ACHN (cell line): ENCODE measurements around the gene PLPPR5.

Experiments
- DNase-seq: peaks from one replicate; pipeline ENCODE4 v3.0.0-alpha.2; 2015
- in situ Hi-C: cut with HindIII; loops from 2 replicates; pipeline ENCODE4 v1.10.0; 2017; ENCODE audit warnings: low sequenced_read_pairs, low pct_ligation_motif_present, low pct_unique_long_range_greater_than_20kb

PLPPR5 gene

DNA sequence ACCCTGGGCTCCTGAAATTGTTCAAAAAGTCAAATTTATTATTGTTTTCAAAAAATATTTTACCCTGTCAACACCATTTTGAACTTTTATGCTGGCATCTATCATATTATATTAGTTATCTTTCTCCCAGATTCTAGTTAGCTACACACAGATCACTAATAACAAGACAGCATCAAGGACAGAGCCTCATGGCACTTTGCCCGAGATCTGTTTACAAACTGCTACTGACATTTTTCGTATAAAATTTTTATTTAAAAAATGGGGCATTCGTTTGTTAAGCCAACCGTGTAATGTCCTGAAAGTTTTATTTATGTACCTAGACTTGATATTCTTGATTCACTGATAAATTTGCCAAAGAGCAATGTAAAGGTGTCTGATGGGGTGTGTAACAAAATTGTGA, 78.1 kb downstream of the PLPPR5 start:
- no peak for DNase-seq
- in situ Hi-C loops, result no loop called here

DNA sequence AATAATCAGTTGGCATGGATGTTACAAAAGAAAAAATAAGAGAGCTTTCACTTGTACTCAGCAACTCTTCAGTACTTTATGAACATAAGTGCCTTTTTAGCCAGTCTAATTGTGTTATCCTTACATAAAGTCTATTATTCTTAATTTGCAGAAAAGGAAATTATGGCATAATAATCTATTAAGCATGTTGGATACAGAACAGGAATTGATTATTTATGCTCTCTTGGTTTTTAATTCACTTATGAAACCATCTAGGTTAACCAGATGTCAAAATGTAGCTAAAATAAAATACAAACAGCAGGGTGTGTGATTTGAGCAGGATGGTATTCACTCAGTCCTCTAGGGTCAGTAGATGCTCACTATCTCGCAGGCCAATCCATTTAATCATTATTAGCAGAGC, 79.7 kb downstream of the PLPPR5 start:
- no peak for DNase-seq
- in situ Hi-C loops, result no loop called here

DNA sequence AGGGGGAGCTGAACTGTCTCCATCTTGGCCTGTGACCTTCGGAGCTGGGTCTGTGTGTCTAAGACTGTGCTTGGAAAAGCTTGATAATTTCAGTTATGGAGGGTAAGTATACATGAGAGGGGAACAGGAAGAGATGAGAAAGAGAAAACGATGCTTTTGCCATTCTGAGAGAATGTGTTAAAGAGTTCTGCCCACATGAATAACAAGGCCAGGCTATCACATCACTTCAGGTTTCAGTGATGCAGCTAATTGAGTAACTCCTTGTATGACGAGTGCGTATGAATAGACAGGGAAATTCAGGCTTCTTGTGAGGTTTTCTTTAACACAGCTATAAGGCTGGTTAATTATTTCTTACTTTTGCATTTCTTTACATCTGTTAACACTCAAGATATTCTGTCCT, 81.0 kb downstream of the PLPPR5 start:
- no peak for DNase-seq
- in situ Hi-C loops, result no loop called here

DNA sequence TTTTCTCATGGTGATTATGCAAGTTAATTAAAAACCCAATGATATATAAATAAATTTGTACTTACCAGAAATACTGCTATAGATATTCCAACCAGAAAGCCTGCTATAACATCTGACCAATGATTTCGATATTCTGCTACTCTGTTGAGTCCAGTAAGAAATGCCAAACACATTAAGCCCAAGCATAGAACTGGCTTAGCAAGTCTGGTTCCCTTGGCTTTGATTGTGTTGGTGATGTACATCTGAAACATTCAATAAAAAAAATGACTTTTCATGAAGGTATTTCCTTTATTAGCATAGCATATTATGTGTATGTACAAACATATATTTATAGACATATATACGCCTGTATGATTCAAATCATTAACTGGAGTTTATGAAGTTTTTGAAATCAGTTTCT, 82.8 kb downstream of the PLPPR5 start:
- in situ Hi-C loops, result no loop called here
- DNase-seq, result no peak

DNA sequence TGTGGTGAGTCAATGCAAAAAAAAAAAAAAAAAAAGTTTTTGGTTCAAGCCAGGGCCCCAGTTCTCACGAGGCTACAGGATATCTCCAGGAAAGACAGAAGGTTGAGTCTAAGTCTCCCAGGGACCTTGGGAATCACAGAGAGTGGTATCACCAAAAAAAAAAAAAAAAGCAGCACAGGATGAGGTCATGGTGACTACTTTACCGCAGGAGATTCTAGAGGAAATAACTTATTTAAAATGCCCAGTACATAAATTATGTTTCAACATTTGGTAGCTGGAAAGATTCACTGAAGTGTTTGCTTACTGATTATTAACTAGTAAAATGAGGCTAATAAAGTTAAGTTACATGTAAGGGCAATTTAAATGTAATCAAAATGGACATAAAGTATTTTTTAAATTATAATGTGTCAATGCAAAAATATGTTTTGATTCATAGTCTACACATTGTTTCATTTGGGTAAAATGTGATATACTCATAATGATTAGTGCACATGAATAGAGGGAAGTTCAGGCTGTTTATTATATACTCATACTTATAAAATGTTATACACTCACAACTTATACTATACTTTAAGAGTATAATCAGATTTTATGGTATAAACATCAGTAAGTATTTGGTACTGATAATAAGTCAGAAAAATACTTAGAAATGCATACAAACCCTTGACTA, 84.1 kb downstream of the PLPPR5 start:
- in situ Hi-C loops, result no loop called here
- peak; percentile 14 for DNase-seq

DNA sequence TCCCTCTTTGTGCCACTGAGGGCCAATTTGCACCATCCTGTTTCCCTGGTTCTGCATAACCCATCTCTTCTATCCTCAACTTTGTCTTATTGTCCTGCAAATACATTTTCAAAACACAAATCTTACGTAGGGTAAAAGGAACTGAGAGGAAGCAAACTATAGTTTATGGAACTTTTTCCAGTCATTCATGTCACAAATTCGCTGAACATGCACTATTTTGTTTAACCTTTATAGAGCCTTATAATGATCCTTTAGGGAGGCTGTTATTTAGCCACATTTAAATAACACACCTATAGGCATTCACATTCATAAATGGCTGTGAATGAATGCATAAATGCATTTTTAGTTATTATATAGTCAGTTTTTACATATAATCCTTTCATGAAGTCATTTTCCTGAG, 85.0 kb downstream of the PLPPR5 start:
- in situ Hi-C loops, result no loop called here
- no peak for DNase-seq

DNA sequence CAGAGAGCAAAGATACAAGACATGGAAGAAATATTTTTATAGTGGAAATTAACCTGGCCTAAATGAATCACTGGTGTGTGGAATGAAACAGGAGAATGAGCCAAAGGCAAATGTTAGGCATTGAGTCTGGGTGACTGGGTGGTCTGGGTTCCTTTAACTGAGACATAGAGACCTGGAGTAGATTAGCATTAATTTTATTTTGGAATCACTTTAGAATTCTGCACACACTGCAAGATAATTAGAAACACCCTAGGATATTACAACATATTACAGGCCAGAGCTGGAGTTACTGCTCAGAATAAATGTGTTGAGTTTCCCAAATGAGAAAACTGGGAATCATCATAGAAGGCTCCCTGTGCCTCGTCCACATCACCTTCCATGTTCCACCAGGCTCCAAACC, 85.5 kb downstream of the PLPPR5 start:
- in situ Hi-C loops, result no loop called here
- no peak for DNase-seq

DNA sequence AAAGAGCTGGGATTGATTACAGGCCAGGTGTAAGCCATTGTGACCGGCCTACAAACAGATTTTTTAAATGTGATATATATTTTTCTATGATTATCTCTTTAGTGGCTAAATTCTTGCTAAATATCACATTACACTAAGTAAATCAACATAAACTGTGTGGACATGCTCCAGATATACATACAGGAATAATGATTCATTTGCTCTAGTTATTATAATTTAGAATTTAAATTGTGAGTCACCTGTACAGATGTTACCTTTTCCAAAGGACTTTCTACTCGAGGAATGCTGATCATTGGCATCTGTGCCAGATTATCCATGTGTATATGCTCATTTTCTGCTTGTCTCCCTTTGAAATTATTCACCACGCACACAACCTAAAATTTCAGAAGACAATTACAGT, 90.1 kb downstream of the PLPPR5 start:
- no peak for DNase-seq
- in situ Hi-C loops, result no loop called here

DNA sequence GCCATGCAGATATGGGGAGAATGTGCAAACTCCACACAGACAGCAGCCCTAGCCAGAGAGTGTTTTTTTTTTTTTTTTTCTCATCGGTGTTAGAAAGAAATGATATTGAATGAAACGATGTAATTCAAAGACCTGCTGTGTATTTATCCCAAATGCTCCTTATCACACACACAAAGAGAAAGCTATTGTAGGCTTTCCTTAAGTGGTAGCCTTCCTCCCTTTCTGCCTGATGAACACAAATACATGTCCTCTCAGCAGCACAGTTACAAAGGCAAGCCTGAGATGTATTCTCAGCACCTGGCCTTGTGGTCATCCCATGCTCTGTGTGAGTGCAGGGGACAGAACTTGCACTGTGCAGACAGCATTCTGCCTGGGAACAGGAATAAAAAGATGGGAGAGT, 93.8 kb downstream of the PLPPR5 start:
- no peak for DNase-seq
- in situ Hi-C loops, result no loop called here

DNA sequence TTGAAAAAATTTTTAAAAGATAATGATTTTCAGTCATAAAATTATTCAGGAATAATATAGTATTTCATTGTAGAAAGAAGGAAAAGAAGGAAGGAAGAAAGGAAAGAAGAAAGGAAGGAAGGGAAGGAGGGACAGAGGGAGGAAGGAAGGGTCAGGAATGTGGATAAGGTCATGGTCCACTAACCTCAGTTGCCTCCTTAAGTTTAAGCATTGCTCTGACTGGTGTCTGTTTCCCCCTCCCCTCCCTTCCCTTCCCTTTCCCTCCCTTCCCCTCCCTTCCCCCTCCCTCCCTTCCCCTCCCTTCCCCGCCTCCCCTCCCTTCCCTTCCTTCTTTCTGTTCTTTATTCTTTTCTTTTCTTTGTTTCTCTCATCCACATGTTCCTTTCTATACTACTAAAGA, 95.7 kb downstream of the PLPPR5 start:
- in situ Hi-C loops, result no loop called here
- no peak for DNase-seq

DNA sequence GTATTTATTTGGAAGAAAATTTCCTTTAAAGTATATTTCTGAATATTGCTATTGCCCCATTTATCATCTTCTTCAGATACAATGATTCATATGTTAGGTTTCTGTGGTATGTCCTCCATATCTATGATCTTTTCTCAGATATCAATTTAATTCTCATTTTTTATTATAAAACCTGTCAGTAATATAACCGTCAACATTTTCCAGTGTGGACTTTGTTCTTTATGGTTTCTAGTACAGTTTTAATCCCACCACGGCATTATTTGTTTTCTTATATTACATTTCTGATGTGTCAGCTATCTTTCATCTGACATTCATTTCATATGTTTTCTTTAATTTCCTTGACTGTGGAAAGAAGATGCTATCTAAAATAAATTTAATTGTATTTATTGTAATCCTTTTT, 97.9 kb downstream of the PLPPR5 start:
- DNase-seq, result no peak
- in situ Hi-C loops, result no loop called here

DNA sequence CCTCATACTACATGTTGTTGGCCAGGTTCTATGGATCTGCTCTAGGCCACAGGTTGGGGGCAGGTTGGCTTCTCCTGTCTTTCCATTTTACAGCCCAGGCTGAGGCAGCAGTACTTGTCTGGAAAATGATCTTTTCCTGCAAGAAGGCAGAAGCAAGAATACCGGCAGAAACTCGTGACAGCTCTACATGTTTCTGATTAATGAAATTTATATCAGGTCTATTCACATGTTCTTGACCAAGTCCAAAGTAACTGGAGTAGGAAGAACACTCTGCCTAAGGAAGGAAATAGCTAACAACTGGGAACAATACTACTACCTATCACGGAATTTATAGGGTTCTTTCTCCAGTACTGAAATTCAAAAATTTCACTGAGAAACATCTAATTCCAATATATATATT, 98.3 kb downstream of the PLPPR5 start:
- in situ Hi-C loops, result no loop called here
- no peak for DNase-seq

DNA sequence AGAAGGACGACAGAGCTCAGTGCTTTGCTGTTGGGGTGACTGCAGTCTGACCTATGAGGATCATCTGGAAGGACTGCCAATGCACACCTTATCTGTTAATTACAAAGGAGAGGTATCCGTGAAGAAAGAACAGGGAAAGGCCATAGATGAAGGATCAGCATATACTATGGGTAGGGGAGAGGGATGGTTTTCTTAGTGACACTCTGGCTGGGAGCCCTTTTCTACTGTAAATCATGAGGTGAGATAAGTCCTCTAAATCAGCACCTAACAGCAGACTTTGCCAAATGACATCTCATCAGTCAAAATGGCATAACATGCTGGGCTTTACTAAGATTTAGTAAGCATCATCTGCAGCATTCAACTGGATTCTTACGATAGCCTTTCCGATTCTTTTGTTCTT, 100.0 kb downstream of the PLPPR5 start:
- in situ Hi-C loops, result no loop called here
- no peak for DNase-seq

DNA sequence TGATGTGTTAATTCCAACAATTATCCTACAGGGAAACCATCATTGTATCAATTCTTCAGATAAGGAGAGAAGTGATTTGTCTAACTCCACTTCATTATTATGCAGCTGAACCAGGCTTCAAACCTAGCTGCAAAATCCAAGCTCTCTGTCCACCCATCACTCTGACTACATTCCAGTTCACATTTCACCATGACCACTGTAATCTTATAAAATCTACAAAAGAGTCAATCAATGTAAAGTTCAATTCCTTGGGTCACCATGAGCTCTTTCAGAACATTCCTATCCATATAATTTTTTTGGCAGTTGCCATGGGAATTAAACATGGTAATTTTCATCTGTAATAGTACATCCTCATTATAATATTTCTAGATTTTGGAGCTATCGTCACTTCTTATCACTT, 100.9 kb downstream of the PLPPR5 start:
- in situ Hi-C loops, result no loop called here
- no peak for DNase-seq

DNA sequence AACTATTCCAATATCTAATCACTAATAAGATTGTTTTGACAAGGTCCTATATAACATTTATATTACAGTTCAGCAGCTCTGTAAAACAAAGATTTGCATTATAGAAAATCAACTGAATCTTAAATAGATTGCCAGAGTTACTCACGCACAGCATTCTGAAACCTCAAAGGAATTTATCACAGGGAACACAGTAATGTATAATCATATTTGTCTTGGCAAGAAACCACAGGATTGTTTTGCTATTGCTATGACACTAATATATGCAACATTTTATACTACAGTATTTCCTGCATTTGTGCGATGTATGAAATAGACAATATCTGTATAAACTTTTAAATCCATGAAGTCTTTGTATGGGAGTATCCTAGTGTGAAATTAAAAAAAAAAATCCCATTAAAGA, 101.4 kb downstream of the PLPPR5 start:
- in situ Hi-C loops, result no loop called here
- no peak for DNase-seq

DNA sequence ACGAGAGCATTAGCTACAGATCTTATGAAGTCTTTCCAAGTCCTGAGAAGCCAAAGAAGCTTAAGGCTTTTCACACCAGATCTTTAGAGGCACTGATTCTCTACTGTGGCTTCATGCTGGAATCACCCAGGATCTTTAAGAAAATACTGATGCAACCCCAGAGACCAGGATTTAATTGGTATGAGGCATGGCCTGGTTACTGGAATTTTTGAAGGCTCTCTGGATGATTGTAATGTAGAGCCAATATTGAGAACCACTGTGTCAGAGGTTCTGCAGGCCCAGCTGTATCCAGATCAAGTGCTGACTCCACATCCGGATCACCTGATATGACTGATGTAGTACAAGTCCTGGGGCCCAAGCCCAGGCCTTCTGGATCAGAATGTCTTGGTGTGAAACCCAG, 105.7 kb downstream of the PLPPR5 start:
- no peak for DNase-seq

DNA sequence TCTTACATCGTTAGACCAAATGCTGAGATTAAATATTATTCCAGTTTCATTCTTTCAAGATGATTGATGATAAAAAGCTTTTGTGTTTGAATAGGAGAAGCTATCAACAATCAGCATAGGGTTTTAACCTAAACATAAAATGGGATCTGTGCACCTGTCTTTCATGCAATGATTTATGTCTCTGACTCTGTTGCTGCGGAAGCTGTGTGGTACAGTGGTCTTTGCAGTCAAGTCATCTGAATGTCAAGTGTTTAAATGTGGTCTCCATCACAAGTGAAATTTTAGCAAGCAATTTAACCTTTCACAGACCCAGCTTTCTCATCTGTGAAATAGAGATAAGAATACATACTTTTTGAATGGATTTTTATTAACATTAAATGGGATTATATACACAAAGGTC, 107.2 kb downstream of the PLPPR5 start:
- in situ Hi-C loops, result no loop called here
- no peak for DNase-seq

More for the DNA sequence above, 105.7 kb downstream of the PLPPR5 start:
- in situ Hi-C loops, result no loop called here

DNA sequence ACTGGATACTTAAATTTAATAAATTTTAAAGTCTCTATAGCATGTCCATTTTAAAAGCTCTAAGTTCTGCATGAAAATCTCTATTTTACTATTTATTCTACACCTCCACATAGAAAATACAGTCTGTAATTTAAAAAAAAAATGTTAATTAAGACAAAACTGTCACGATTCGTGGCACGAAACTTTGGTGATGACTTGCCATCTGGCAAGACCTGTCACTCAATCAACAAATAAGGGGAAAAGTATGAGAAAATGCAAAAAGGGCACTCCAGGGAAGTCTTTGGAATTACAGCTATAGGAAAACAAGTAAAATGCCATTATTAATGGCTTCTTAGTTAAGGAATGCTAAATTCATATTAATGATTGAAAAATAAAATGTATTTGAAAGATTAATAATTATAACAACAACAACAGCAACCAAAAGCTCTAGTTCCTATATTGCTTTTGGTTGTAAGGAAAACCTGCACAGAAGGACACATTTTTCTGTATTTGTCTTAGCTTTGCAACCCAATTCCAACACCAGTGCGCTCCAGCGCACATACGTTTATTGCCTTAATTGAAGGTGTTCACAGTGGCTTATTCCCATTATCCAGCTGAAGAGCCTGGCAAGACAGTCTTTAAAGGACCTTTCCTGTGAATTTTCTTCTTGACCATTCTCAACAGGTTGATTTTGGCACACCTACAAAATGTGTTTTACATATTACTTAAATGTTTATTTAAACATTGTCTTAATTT, 107.8 kb downstream of the PLPPR5 start:
- no peak for DNase-seq
- in situ Hi-C loops, result no loop called here

DNA sequence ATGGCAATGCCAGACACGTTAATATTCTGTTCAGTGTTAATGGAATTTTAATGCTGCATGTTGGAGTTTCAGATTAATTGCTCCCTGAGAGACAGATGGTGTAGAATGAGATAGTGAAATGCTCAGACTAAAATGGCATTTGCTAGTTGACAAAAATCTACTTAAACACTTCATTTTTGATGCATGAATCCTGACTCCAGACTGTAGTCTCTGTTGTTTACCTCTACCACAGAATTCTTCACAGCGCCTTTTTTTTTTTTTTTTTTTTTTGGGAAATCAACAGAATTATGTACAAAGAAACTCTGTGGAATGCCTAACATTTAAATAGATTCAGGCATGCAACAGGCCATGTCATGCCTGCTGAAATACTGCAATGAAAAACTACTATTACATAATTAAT, 111.3 kb downstream of the PLPPR5 start:
- in situ Hi-C loops, result no loop called here
- DNase-seq, result no peak

DNA sequence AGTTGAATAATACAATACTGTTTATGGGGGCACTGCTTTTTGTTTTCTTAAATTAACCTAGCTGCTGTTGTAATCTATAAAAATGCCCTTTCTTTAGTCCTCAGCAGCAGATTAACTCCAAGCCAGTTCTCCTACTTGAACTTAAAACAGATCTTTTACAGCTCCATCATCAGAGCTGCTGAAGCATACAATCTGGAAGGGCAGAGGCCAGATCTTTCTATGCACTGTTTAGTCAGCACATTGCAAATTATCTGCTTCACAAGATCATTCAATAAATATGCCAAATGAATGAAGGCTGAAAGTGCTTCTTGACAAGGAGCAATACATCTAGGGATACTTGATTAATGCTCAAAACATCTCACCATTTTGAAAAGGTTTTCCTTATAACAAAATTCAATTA, 115.8 kb downstream of the PLPPR5 start:
- in situ Hi-C loops, result no loop called here
- DNase-seq, result no peak
